CD4-positive, alpha-beta T cell (primary cell): ENCODE results near the gene FAAP20. TPM values are rescaled to one million over a fixed set of nuclear protein-coding genes. Genes with fewer than 3 reads are reported as not detected.

Experiments used
- ATAC-seq: fragments of 200-7000 bp; cut with Tn5 transposase; one replicate; pipeline ENCODE4 v1.10.0; 2022; ENCODE audit warnings: mild to moderate bottlenecking; ENCODE audit not compliant: poor library complexity
- CTCF ChIA-PET: fragments of 350-600 bp; sonication (Branson Sonifier 250); formaldehyde crosslinking; loops from one replicate; lab custom pipeline; 2021; ENCODE audit warnings: antibody characterized with exemption, inconsistent platforms; lab: Charles Lee
- POLR2A ChIA-PET: fragments of 350-600 bp; sonication (Branson Sonifier 250); formaldehyde crosslinking; loops from one replicate; lab custom pipeline; 2021; ENCODE audit warnings: antibody characterized with exemption, inconsistent platforms; lab: Charles Lee
- DNase-seq, 14 experiments: peaks; one replicate each; pipeline ENCODE4 v3.0.0-alpha.2; 2013 to 2020; ENCODE audit warnings: mixed read lengths in 2 of 14
- H3K27ac ChIP-seq, 2 donors: one replicate each; pipeline versions ENCODE4 v1.5.1 to v1.7.0; 2013; ENCODE audit warnings: low read length in 2 of 2, low read depth in 1 of 2, mild to moderate bottlenecking in 1 of 2
- H3K27me3 ChIP-seq, 2 experiments: 1 replicate in 1 of 2; 2 replicates in 1 of 2; pipeline versions ENCODE4 v1.6.1 to v1.7.0; 2013; ENCODE audit warnings: low read length in 2 of 2, control low read depth in 1 of 2, mild to moderate bottlenecking in 1 of 2, moderate library complexity in 1 of 2; ENCODE audit not compliant: insufficient read depth in 2 of 2, control insufficient read depth in 1 of 2
- H3K36me3 ChIP-seq: one replicate; pipeline ENCODE4 v1.6.1; 2013; ENCODE audit warnings: low read length, control low read depth; ENCODE audit not compliant: insufficient read depth
- H3K4me1 ChIP-seq: one replicate; pipeline ENCODE4 v1.6.1; 2013; ENCODE audit warnings: low read length, control low read depth; ENCODE audit not compliant: insufficient read depth
- H3K4me3 ChIP-seq: one replicate; pipeline ENCODE4 v1.5.1; 2013; ENCODE audit warnings: mild to moderate bottlenecking, low read length, moderate library complexity
- H3K9me3 ChIP-seq, 2 experiments: 1 replicate in 1 of 2; 2 replicates in 1 of 2; pipeline versions ENCODE4 v1.6.1 to v1.7.0; 2013; ENCODE audit warnings: low read length in 2 of 2, mild to moderate bottlenecking in 2 of 2, control low read depth in 1 of 2, moderate library complexity in 1 of 2; ENCODE audit not compliant: control insufficient read depth in 1 of 2, insufficient read depth in 1 of 2
- H3K27ac Mint-ChIP-seq: one replicate; pipeline ENCODE4 v1.8.0; 2020; ENCODE audit warnings: mixed read lengths
- H3K27me3 Mint-ChIP-seq: one replicate; pipeline ENCODE4 v1.8.0; 2021; ENCODE audit warnings: mixed read lengths
- H3K36me3 Mint-ChIP-seq: one replicate; pipeline ENCODE4 v1.8.0; 2021; ENCODE audit warnings: low read depth, mixed read lengths
- H3K4me1 Mint-ChIP-seq: one replicate; pipeline ENCODE4 v1.8.0; 2021; ENCODE audit warnings: low read depth, mixed read lengths
- H3K4me3 Mint-ChIP-seq: one replicate; pipeline ENCODE4 v1.8.0; 2020; ENCODE audit warnings: mild to moderate bottlenecking, mixed read lengths
- H3K9me3 Mint-ChIP-seq: one replicate; pipeline ENCODE4 v1.8.0; 2020; ENCODE audit warnings: mixed read lengths
- intact Hi-C, 2 experiments: fragments of 100-400 bp; cut with DNase I in 1 of 2; cut with micrococcal nuclease in 1 of 2; formaldehyde crosslinking; loops; one replicate each; pipeline versions ENCODE4 v1.15.1 to v1.9.0; 2023 to 2025; cut with DNase I, micrococcal nuclease
- total RNA-seq, 174 experiments: library from RNA in 2 of 174; stranded (reverse) in 2 of 174; gene quantifications; one replicate each; pipeline ENCODE4 v1.2.3 and lab custom pipeline; 2021 to 2026
- TF ChIP-seq, protein P1 (sequence below): fragments of 200-600 bp; IDR thresholded peaks from one replicate; pipeline ENCODE4 v1.8.0; 2022; ENCODE audit warnings: antibody characterized with exemption, mild to moderate bottlenecking

The FAAP20 gene
- total RNA-seq, 2 experiments from 2014 or later: 51.7 to 53.1 TPM

- no peak for ATAC-seq
- intact Hi-C loops: loop anchor here (5.0 to 10.0 kb wide), 6 partner anchors 34 to 646 kb away; partner anchors contain the start of gene PRXL2B (in 1 of the 2)
- Histone ChIP-seq H3K36me3 (no peaks in the 10 kb centered on the region), H3K27ac (peak overlapping the region; percentile 79 to 84), H3K4me3 (peak overlapping the region; percentile 56), H3K27me3 (no peaks in the 10 kb centered on the region), H3K9me3 (no peaks in the 10 kb centered on the region), H3K4me1 (peaks cover 48% of the 10 kb centered on the region)
- H3K27me3 Mint-ChIP-seq: no peaks in the 10 kb centered on the region
- H3K36me3 Mint-ChIP-seq: no peaks in the 10 kb centered on the region
- ChIA-PET POLR2A (interaction anchor here (0.9 to 2.9 kb wide), 11 partner anchors 29 to 214 kb away, joined by 3 to 15 read pairs (median 8); partner anchors contain the start of genes MORN1, PEX10 and RER1), CTCF (interaction anchor here (1.1 kb wide), 1 partner anchor 78 kb away, joined by 5 read pairs; no protein-coding TSS in a partner anchor)
- H3K27ac Mint-ChIP-seq: peak overlapping the region; percentile 86
- peaks cover 13% of the 10 kb centered on the region for H3K4me1 Mint-ChIP-seq
- DNase-seq: no peak
- peak overlapping the region; percentile 85 for H3K4me3 Mint-ChIP-seq
- TF ChIP-seq, protein P1, sequence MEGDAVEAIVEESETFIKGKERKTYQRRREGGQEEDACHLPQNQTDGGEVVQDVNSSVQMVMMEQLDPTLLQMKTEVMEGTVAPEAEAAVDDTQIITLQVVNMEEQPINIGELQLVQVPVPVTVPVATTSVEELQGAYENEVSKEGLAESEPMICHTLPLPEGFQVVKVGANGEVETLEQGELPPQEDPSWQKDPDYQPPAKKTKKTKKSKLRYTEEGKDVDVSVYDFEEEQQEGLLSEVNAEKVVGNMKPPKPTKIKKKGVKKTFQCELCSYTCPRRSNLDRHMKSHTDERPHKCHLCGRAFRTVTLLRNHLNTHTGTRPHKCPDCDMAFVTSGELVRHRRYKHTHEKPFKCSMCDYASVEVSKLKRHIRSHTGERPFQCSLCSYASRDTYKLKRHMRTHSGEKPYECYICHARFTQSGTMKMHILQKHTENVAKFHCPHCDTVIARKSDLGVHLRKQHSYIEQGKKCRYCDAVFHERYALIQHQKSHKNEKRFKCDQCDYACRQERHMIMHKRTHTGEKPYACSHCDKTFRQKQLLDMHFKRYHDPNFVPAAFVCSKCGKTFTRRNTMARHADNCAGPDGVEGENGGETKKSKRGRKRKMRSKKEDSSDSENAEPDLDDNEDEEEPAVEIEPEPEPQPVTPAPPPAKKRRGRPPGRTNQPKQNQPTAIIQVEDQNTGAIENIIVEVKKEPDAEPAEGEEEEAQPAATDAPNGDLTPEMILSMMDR: no peak
- H3K9me3 Mint-ChIP-seq: no peaks in the 10 kb centered on the region
These were observed 4.0 kb upstream of the FAAP20 start for GRCh38 chr1:2198571-2198970.

DNA sequence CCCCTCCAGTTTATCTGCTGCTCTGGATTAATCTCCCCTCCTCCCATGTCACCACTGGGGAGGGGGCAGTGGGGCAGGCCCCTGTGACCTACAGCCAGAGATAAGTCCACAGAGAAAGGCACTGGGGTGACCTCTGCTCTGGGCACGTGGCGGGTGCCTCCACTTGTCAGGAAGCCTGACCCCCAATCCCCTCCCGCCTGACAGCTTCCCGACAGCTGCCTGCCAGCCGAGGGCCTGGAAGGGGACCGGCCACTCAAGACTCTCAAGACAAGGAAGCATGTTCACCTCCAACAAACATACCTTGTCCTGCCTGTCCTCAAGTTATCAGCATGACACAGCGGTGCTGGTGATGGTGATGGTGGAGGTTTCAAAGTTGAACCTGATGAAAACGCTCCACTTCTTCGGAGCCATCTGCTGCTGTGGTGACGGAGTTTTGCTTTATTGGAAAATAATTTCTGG, 3.2 kb upstream of the FAAP20 start:
- no peak for DNase-seq
- H3K27ac ChIP-seq: peak overlapping the region in 1 of 2 donors; percentile 21

GRCh38 chr1:2196901-2197638, 2.5 kb upstream of the FAAP20 start:
- ChIA-PET CTCF (interaction anchor here (0.5 to 3.2 kb wide), 2 partner anchors 8 to 184 kb away, joined by 3 to 47 read pairs; no protein-coding TSS in a partner anchor), POLR2A (interaction anchor here (2.9 kb wide), 1 partner anchor 195 kb away, joined by 15 read pairs; the partner anchor contains the start of genes MORN1 and RER1)
- no peaks in the 10 kb centered on the region for H3K9me3 ChIP-seq
- TF ChIP-seq, protein P1: no peak
- peaks cover 62% of the 10 kb centered on the region for H3K4me1 ChIP-seq
- H3K36me3 Mint-ChIP-seq: no peaks in the 10 kb centered on the region
- H3K27me3 ChIP-seq: no peaks in the 10 kb centered on the region
- intact Hi-C loops: loop anchor here (5.0 to 10.0 kb wide), 6 partner anchors 35 to 648 kb away; partner anchors contain the start of gene PRXL2B (in 1 of the 2)
- H3K27me3 Mint-ChIP-seq: no peaks in the 10 kb centered on the region
- H3K4me3 Mint-ChIP-seq: no peak overlapping the region
- no peak overlapping the region for H3K4me3 ChIP-seq
- no peak for DNase-seq
- no peak for ATAC-seq
- H3K36me3 ChIP-seq: no peaks in the 10 kb centered on the region
- peak overlapping the region; percentile 56 for H3K27ac Mint-ChIP-seq
- H3K9me3 Mint-ChIP-seq: no peaks in the 10 kb centered on the region
- peaks cover 13% of the 10 kb centered on the region for H3K4me1 Mint-ChIP-seq
- peak overlapping the region in 1 of 2 donors; percentile 21 for H3K27ac ChIP-seq

More for the DNA sequence above, 3.2 kb upstream of the FAAP20 start:
- ChIA-PET POLR2A (interaction anchor here (2.9 kb wide), 1 partner anchor 194 kb away, joined by 15 read pairs; the partner anchor contains the start of genes MORN1 and RER1), CTCF (interaction anchor here (0.5 to 3.2 kb wide), 3 partner anchors 9 to 184 kb away, joined by 3 to 47 read pairs (median 5); no protein-coding TSS in a partner anchor)
- H3K36me3 Mint-ChIP-seq: no peaks in the 10 kb centered on the region
- Histone ChIP-seq H3K27me3 (no peaks in the 10 kb centered on the region), H3K36me3 (no peaks in the 10 kb centered on the region), H3K9me3 (no peaks in the 10 kb centered on the region), H3K4me3 (no peak overlapping the region), H3K4me1 (peaks cover 55% of the 10 kb centered on the region)
- intact Hi-C loops: loop anchor here (5.0 to 10.0 kb wide), 6 partner anchors 35 to 647 kb away; partner anchors contain the start of gene PRXL2B (in 1 of the 2)
- TF ChIP-seq, protein P1: no peak
- H3K4me3 Mint-ChIP-seq: peak overlapping the region; percentile 45
- no peaks in the 10 kb centered on the region for H3K9me3 Mint-ChIP-seq
- H3K4me1 Mint-ChIP-seq: peaks cover 13% of the 10 kb centered on the region
- H3K27ac Mint-ChIP-seq: peak overlapping the region; percentile 86
- ATAC-seq: no peak
- H3K27me3 Mint-ChIP-seq: no peaks in the 10 kb centered on the region
